ENCODE measurements around the gene CCNG2. TPM values are rescaled to one million over a fixed set of nuclear protein-coding genes. Genes with fewer than 3 reads are reported as not detected.

The CCNG2 gene
- total and polyA plus RNA-seq, 10 of the 15 experiments (the other 5 are each of a cell fraction or from before 2014, with no cell fraction given) = 1.9 to 70.6 (median 5.9) TPM

- Histone ChIP-seq H2AFZ (ENCODE audit: control insufficient read depth, low read depth, low read length) (no peak overlapping the region; the same call in 1 of the 2 replicates), H3K36me3 (ENCODE audit: control insufficient read depth in 2 of 2, insufficient read depth in 2 of 2, low read length in 1 of 2) (no peaks in the 10 kb centered on the region), H3K27ac (ENCODE audit: control insufficient read depth, insufficient read depth) (no peak overlapping the region), H3K27me3 (replicated peaks in 1 of 2; ENCODE audit: control insufficient read depth in 2 of 2, insufficient read depth in 2 of 2, low read length in 1 of 2) (no peaks in the 10 kb centered on the region), H3K79me2 (ENCODE audit: control insufficient read depth, insufficient read depth, low read length) (no peaks in the 10 kb centered on the region), H4K20me1 (ENCODE audit: control insufficient read depth, insufficient read depth) (no peaks in the 10 kb centered on the region), H3K4me2 (ENCODE audit: control insufficient read depth, insufficient read depth) (no peak overlapping the region), H3K4me3 (no peak overlapping the region), H3K4me1 (ENCODE audit: control insufficient read depth, insufficient read depth, low read length) (peaks cover 37% of the 10 kb centered on the region), H3K9me3 (replicated peaks; ENCODE audit: control insufficient read depth, insufficient read depth, low read length) (no peaks in the 10 kb centered on the region), H3K9ac (ENCODE audit: control insufficient read depth, insufficient read depth, low read length) (no peak overlapping the region)
- ATAC-seq (no peak), FAIRE-seq (no peak), DNase-seq (ENCODE audit: low read depth, low spot score) (no peak)
- ChIA-PET CTCF (interaction anchor here (1.1 to 16.8 kb wide), 6 partner anchors 8 to 148 kb away, joined by 3 to 535 read pairs (median 30); no protein-coding TSS in a partner anchor), POLR2A (interaction anchor here (1.0 to 1.2 kb wide), 2 partner anchors 41 to 127 kb away, joined by 3 to 4 read pairs; no protein-coding TSS in a partner anchor), SMC1A (ENCODE audit: uncharacterized antibody, unreplicated experiment) (interaction anchor here (1.1 to 12.8 kb wide), 10 partner anchors 8 to 144 kb away, joined by 3 to 286 read pairs (median 6); partner anchors contain the start of gene CCNG2), RAD21 (ENCODE audit: unreplicated experiment) (interaction anchor here (1.0 to 9.4 kb wide), 5 partner anchors 10 to 101 kb away, joined by 3 to 229 read pairs (median 4); partner anchors contain the start of gene CCNG2)
- intact Hi-C loops (cut with micrococcal nuclease; ENCODE audit: unreplicated experiment) = no loop called here
- 83% methylated on average over 2 of the region's 2 CpGs for WGBS (ENCODE audit: insufficient coverage, insufficient replicate concordance, low lambda C conversion rate, missing lambda C conversion rate)
- in situ Hi-C loops (cut with MboI) = no loop called here
- TF ChIP-seq YBX1 (IDR thresholded peaks at IDR 0.05) (no peak), ATF3 (IDR thresholded peaks at IDR 0.05; ENCODE audit: borderline replicate concordance, extremely low read depth, low read depth, low read length) (no peak), SMAD5 (IDR thresholded peaks at IDR 0.05; ENCODE audit: low read depth) (no peak), POLR2AphosphoS2 (IDR thresholded peaks at IDR 0.05; ENCODE audit: low read depth, low read length) (no peak), BMI1 (IDR thresholded peaks at IDR 0.05; ENCODE audit: borderline replicate concordance) (no peak), IRF5 (IDR thresholded peaks at IDR 0.05; ENCODE audit: borderline replicate concordance) (no peak), ZBED1 (IDR thresholded peaks at IDR 0.05; ENCODE audit: borderline replicate concordance) (no peak), RAD21 (IDR thresholded peaks at IDR 0.05; ENCODE audit: insufficient read depth, low read depth, low read length) (no peak), POLR2A (IDR thresholded peaks at IDR 0.05; ENCODE audit: low read depth, low read length) (no peak), ZBTB33 (IDR thresholded peaks at IDR 0.05) (no peak), PBX3 (IDR thresholded peaks at IDR 0.05; ENCODE audit: insufficient replicate concordance, low read depth, low read length) (no peak), HSF1 (IDR thresholded peaks at IDR 0.05; ENCODE audit: low read depth, low read length) (no peak), REST (IDR thresholded peaks at IDR 0.05; ENCODE audit: low read depth, low read length) (no peak), RELA (IDR thresholded peaks at IDR 0.05; ENCODE audit: borderline replicate concordance, partially characterized antibody) (no peak)
- no TSS peak for BruUV-seq (replicated peaks)
Measured at GRCh38 chr4:77197831-77198230, 40.8 kb downstream of the CCNG2 start.

Data from GM12878 (cell line).